ENCODE measurements around the gene ARL10.

The ARL10 gene

DNA sequence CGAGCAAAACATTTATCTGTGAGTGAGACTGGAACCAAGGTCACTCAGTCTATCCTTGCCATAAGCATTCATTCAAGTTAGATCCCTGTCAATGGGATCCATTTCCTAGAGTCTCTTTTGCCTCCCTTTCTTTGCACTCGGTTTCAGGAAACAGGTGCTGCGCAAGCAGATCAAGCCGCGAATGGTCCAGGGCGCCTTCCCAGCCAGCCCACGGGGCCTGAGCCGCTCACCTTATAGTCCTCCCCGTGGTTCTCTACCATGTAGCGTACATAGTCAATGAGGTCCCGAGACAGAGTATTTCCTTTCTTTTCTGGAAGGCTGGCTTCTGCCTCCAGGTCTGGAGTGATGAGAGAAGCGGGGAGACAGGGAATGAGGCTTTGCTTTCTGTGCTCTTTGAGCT is 19.7 kb downstream of the ARL10 start:
- H3K4me3 ChIP-seq (ENCODE audit: low read depth, low read length), result no peak overlapping the region

GRCh38 chr5:176386491-176386890 is 21.2 kb downstream of the ARL10 start:
- TF ChIP-seq, protein P1, sequence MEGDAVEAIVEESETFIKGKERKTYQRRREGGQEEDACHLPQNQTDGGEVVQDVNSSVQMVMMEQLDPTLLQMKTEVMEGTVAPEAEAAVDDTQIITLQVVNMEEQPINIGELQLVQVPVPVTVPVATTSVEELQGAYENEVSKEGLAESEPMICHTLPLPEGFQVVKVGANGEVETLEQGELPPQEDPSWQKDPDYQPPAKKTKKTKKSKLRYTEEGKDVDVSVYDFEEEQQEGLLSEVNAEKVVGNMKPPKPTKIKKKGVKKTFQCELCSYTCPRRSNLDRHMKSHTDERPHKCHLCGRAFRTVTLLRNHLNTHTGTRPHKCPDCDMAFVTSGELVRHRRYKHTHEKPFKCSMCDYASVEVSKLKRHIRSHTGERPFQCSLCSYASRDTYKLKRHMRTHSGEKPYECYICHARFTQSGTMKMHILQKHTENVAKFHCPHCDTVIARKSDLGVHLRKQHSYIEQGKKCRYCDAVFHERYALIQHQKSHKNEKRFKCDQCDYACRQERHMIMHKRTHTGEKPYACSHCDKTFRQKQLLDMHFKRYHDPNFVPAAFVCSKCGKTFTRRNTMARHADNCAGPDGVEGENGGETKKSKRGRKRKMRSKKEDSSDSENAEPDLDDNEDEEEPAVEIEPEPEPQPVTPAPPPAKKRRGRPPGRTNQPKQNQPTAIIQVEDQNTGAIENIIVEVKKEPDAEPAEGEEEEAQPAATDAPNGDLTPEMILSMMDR (IDR thresholded peaks at IDR 0.05; ENCODE audit: low read depth, low read length), result no peak
- H3K4me3 ChIP-seq (ENCODE audit: low read depth, low read length), result no peak overlapping the region

More for the DNA sequence above, 19.7 kb downstream of the ARL10 start:
- TF ChIP-seq, protein P1 (IDR thresholded peaks at IDR 0.05; ENCODE audit: low read depth, low read length), result no peak

DNA sequence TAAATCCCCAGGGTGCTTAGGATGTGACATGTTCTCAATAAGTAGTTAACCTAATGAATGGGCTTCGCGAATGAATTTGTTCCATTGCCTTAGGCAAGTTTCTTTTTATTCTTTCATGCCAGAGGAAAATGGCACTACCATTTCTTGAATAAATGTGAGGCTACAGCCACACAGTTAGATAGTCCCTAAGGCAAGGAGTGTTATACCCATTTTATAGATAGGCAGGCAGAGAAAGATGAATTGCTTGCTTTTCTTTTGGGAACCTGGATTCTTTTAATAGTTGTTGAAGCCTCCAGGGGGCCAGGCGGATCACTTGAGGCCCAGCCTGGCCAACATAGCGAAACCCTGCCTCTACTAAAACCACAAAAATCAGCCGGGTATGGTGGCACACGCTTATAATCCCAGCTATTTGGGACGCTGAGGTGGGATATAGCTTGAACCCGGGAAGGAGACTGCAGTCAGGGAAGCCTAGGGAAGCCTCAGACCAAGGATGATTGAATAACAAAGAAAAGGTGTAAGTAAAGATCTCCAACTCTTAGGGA is 22.2 kb downstream of the ARL10 start:
- H3K4me3 ChIP-seq (ENCODE audit: low read depth, low read length), result peak overlapping the region; percentile 84
- TF ChIP-seq, protein P1 (IDR thresholded peaks at IDR 0.05; ENCODE audit: low read depth, low read length), result no peak

- TF ChIP-seq, protein P1 (IDR thresholded peaks at IDR 0.05; ENCODE audit: low read depth, low read length), result no peak
- peak overlapping the region; percentile 84 for H3K4me3 ChIP-seq (ENCODE audit: low read depth, low read length)
These were observed 22.7 kb downstream of the ARL10 start for GRCh38 chr5:176388003-176388443.

DNA sequence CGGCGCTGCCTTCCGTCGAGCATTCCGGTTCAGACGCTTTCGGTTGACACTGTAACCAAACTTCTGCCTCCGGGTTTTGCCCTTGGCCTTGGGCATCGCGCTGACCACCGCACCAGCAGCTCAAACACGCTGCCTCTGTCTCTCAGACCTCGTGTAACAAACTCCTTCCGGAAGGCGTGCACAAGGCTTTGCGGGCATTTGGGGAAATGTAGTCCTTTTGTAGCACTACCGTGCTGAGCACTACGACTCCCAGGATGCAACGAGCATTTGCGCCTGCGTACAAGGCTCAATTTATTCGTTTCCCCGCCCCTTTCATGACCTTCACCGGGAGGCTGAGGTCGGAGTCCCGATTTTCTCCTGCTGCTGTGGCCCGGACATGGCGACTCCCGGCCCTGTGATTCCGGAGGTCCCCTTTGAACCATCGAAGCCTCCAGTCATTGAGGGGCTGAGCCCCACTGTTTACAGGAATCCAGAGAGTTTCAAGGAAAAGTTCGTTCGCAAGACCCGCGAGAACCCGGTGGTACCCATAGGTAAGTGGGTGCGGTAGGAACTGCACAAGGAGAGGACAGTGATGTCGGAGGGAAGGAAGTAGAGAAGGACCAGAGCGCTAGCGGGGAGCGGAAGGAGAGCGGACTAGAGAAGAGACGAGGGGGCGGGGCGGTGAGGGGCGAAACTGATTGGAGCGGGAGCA is 23.3 kb downstream of the ARL10 start, which contains the start of the genes HIGD2A and NOP16:
Gene HIGD2A (plus strand): TSS at position 308 of the 691 bp plus-strand sequence. CDS start 69 bp downstream, at position 377.
Gene NOP16 (minus strand): TSS at position 155 of the 691 bp plus-strand sequence. CDS start 59 bp downstream, at position 96.
- H3K4me3 ChIP-seq (ENCODE audit: low read depth, low read length), result peak within 1 kb of the TSS; percentile 84
- TF ChIP-seq, protein P1 (IDR thresholded peaks at IDR 0.05; ENCODE audit: low read depth, low read length), result no peak

GRCh38 chr5:176389135-176390123 is 24.1 kb downstream of the ARL10 start:
- TF ChIP-seq, protein P1 (IDR thresholded peaks at IDR 0.05; ENCODE audit: low read depth, low read length), result no peak
- H3K4me3 ChIP-seq (ENCODE audit: low read depth, low read length), result peak overlapping the region; percentile 84

All from WI38 (cell line).